HG02884 (cell line): Measurements from ENCODE around the gene ATXN7.

Experiments used
- ATAC-seq: cut with Tn5 transposase; IDR thresholded peaks from one replicate; pipeline ENCODE4 v1.9.1; 2021; ENCODE audit warnings: mild to moderate bottlenecking, moderate library complexity; ENCODE audit not compliant: unreplicated experiment

The ATXN7 gene

DNA sequence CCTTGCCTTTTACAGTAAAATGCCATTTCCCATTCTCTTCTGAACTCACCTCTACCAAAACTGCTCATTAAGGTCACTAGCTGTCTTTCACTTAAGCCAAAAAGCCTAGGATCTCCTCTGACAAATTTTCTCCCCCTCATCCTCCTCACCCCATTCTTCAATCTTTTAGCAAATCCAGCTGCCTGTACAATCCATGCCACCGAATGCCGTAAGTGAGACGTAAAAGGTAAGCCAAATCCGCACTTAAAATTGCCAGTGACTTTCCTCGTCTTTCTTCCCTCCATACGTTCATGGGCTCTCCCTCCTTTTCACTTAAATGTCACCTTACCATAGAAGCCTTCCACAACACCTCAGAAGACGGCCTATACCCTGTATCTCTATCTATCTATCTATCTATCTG lies 145.9 kb downstream of the ATXN7 start:
- ATAC-seq: no peak

DNA sequence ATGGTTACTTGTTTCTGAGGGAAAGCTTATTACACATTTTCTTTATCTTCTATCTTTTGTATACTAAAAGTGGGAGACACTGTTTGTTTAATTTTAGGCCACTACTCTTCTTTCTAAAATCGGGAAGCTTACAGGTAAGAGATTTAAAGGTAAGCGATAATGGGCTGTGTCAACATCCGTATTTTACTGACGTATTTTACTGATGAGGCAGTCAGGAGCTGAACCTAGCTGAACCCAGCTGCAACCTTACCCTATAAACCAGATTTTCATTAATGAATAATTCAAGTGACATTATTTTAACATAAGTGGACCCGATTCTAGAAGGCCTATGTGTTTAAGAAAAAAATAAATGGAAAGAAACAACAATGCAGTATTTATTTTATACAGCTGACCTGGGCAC lies 146.5 kb downstream of the ATXN7 start:
- ATAC-seq: no peak

DNA sequence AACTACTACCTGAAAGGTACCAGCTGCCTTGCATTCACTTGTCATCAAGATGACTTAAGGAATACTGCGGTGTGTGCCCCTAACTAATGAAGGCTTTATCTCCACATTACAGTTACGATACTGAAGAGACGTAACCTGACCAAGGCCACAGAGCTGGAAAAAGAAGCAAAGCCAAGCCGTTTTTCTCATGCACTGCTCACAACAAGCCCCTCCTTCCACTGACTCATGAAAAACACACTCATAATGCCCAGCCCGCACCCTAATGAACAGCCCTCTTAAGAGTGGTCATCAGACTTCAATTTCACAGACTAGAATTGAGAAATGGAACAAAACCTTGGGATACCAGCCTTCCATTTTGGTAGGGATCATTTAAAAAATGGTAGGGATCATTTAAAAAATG lies 148.0 kb downstream of the ATXN7 start:
- no peak for ATAC-seq

- ATAC-seq: no peak
These were observed 153.4 kb downstream of the ATXN7 start for GRCh38 chr3:64016941-64017620.

- no peak for ATAC-seq
These were observed 155.6 kb downstream of the ATXN7 start for GRCh38 chr3:64019271-64019670.

DNA sequence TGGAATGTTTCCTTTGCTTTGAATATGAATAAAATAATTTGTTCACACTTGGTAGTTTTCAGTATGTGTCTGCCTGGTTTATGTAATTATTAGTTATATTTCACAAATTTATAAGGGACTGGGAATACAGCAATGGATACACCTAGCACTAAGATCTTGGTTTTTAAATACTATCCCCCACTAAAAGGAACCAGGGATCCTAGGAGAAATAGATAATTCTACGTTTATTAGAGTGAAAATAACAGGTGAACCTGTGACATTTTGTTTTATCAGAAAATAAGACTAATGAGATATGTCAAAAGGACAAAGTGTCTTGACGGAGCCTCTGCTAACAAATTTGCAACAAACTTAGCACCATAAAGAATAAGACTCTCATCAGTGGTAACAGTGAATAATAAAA lies 156.2 kb downstream of the ATXN7 start:
- ATAC-seq: no peak

GRCh38 chr3:64021922-64022321 lies 158.3 kb downstream of the ATXN7 start:
- no peak for ATAC-seq

DNA sequence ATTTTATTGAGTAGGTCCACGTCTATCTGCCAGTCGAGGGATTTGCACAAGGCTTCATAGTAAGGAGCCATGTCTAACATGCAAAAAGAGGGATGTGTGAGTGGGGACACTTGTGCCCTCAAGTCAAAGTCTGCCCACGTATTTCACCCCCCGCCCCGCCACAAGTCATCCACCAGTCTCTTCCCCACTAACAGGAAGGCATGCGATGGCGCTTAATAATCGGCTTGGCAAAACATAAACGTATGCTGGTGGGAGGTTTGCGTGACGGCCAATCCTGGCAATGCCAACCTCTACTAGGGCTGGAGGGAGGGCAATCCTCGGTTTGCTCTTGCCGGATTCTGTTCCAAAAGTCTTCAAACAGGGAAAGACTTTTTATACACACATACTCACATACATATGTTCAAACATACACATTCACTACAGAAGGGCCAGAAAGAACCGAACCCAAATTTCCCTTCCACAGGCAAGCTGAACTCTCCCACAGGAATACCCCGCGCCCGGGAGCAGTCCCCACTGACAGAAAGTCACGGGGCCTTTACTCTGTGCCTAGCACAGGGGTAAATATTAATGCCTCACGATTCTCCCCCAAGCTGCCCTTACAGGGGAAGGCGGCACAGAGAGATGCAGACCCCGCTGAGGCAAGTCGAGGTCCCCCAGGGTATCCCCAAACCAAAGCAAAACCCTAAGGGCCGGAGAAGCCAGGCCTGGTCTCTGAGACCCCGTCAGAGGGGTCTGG lies 159.0 kb downstream of the ATXN7 start:
- ATAC-seq: peak; percentile 14

DNA sequence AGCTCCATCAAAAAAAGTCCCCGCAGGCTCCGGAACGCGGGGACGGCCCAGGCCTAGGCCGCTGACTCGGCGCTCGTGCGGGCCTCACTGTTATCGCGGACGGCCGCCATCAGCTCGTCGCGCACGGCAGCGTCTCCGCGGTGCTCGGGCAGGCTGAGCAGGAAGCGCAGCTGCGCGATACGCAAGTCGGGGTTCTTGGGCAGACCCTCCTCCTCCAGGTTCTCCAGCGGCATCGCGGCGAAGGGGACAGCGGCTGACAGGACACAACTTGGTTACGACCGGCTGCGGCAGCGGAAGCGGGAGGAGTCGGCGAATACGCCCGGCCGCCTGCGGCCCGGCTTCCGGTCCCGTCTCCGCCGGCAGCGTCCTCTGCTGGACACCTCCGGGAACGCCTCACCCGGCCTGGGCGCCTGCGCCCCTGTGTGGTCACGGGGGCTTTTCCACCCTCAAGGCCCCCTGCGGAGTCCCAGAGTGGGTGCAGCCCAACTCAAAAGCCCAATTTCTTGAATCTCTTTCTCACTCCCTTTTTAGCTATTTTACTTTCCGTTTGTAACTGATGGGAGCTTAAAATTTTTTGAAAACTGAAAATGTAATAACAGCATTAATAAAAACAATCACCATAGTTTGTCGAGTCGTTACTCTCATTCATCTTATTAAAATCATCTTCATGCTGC lies 159.7 kb downstream of the ATXN7 start, which contains the start of gene PSMD6:
Gene PSMD6 (minus strand): TSS at position 308 of the 674 bp plus-strand sequence. CDS start 75 bp downstream, at position 233.
- ATAC-seq: peak; percentile 96

DNA sequence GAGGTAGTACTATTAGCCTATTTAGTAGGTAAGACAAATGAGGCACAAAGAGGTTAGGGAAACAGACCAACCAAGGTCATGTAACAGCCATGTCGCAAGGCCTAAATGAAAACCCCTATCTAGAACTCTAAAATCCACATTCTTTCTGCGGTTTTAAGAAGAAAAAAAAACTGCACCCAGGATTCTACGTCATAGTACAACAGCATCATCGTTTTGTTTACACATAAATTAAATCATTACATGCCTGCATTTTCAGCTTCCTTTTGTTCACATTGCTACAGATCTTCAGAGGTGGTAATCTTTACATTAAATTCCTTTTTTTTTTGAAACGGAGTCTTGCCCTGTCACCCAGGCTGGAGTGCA lies 160.2 kb downstream of the ATXN7 start:
- no peak for ATAC-seq

GRCh38 chr3:64026346-64026745 lies 162.7 kb downstream of the ATXN7 start:
- ATAC-seq: no peak

GRCh38 chr3:64027658-64028057 lies 164.0 kb downstream of the ATXN7 start:
- ATAC-seq: no peak

- ATAC-seq: no peak
These were observed 165.1 kb downstream of the ATXN7 start for GRCh38 chr3:64028754-64029153.

- ATAC-seq: no peak
These were observed 165.6 kb downstream of the ATXN7 start for GRCh38 chr3:64029287-64029686.

- peak; percentile 94 for ATAC-seq
These were observed 167.1 kb downstream of the ATXN7 start for GRCh38 chr3:64030741-64031140.

DNA sequence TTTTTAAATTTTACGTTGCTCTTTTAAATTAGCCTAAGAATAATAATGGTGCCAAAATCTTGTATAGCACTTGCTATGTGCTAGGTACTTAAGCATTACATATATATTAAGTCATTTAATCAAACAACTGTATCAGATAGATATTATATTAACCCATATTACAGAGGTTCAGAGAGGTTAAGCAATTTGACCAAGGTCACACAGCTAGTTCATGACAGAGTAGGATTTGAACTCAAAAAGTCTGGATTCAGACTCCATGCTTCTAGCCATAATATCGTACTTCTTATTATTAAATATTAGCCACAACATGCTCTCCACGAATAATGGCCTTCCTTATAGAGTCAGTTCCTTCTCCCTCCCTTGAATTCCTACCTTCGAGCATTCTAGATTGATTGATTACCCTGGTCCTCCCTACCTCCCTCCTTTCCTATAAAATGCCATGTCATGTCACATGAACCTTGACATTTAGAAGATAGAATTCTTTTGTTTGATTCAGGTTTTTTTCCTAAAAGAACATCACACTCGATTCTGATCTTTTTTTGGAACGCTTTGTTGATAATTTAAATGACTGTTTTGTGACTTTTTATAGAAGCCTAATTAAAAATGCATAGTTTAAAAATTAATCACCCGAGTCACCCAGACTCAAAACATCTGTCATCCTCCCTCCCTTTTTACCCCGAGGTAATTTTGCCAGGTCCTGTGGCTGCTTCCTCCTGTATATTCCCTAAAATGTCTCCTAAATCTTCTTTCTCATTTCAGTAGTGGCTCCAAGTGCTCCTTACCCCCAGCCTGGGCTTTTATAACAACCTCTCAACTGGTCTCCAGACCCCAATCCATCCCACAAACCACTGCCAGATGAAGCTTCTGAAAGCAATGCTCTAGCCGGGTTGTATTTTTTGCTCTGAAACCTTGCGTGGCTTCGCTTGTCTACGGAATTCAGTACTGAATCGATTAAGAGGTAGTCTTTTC lies 168.2 kb downstream of the ATXN7 start:
- ATAC-seq: no peak

GRCh38 chr3:64033069-64033468 lies 169.4 kb downstream of the ATXN7 start:
- no peak for ATAC-seq

DNA sequence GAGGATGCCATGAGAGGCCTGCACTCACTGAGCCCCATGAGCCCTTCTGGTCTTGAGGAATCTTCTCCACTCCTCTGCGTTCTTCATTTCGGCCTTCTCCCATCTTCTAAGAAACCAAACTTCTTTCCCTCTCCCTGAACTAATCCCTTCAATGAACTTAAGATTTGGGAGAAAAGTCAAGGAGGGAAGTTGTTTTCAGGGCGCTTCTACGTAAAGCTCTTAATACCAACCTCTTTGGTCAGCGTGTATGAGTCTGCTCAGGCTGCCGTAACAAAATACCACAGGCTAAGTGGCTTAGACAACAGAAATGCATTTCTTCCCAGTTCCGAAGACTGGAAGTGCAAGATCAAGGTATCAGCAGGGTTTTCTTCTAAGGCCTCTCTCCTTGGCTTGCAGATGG lies 173.4 kb downstream of the ATXN7 start:
- no peak for ATAC-seq

DNA sequence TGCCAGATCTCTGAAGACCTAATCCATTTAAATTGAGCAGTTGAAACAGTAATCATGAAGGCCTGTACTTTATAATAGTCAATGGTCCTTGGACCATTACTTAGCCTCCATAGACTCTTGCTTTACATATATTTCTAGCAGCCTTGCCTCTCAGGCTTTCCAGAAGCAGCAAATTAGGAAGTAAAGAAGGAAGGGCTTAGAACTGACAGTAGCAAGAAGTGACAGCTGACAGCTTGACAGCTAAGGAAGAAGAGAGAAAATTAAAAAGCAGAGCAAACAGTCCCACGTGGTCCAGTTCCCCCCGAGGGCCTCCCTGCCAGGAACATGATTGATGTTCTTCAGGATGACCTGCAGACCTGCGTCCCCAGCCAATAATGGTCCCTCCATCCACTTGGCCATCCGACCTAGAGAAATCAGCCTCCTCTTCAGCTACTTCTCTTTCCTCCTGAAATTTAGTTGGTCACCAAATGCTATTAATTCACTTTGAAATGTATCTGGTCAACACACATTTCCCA lies 174.6 kb downstream of the ATXN7 start:
- no peak for ATAC-seq

GRCh38 chr3:64039332-64039731 lies 175.7 kb downstream of the ATXN7 start:
- ATAC-seq: no peak
